Stomach (tissue), 4 donors: ENCODE data around the gene ZNF423.

Experiments used
- EP300 ChIP-seq: sonication (generic); formaldehyde crosslinking; IDR thresholded peaks from one replicate; pipeline ENCODE4 v1.6.1; 2017; ENCODE audit warnings: antibody characterized with exemption
- POLR2A ChIP-seq, 4 donors: fragments of 450-650 bp; IDR thresholded peaks; one replicate each; pipeline ENCODE4 v1.6.1; 2016; ENCODE audit warnings: antibody characterized with exemption in 4 of 4, control low read depth in 2 of 4, mild to moderate bottlenecking in 1 of 4, moderate library complexity in 1 of 4
- POLR2AphosphoS5 ChIP-seq, 3 donors: sonication (generic); formaldehyde crosslinking; IDR thresholded peaks; one replicate each; pipeline ENCODE4 v1.6.1; 2016; ENCODE audit warnings: antibody characterized with exemption in 3 of 3
- TF ChIP-seq, protein P1 (sequence below), 7 experiments: fragments of 450-650 bp in 4 of 7; fragments of 200-600 bp in 3 of 7; sonication (generic) in 3 of 7; IDR thresholded peaks; one replicate each; pipeline ENCODE4 v1.5.1; 2016 to 2019; ENCODE audit warnings: antibody characterized with exemption in 7 of 7, control low read depth in 2 of 7, mild to moderate bottlenecking in 1 of 7

DNA sequence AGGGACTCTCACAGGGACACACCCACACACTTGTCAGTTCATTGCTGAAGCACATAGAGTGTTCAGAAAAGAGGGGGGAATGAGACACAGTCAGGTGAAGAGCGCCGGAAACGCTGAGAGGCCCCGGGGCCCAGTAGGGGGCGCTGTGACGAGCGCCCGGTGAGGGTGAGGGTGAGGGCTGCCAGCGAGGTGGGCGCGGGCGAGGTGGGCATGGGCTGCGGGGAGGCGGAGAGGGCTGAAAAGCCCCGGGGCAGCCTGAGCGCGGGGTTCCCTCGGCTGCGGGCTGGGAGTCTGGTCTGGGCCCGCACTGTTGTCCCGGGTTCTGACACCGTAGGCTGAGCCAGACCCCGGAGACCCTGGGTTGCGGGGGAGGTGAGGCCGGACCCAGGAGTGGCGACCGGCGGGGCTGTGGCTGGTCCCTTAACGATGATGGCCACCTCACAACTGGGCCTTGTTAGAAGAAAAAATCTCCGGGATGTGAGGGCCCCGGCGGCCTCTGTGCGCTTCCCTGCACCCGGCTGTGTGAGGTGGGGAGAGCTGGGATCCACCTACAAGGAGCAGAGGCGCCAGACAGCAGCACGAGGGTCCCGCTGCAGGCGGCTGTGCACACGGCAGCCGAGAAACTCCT is 390.9 kb downstream of the ZNF423 start:
- TF ChIP-seq POLR2AphosphoS5 (IDR thresholded peaks at IDR 0.05) (no peak), POLR2A (IDR thresholded peaks at IDR 0.05) (no peak), EP300 (no peak)
- TF ChIP-seq, protein P1, sequence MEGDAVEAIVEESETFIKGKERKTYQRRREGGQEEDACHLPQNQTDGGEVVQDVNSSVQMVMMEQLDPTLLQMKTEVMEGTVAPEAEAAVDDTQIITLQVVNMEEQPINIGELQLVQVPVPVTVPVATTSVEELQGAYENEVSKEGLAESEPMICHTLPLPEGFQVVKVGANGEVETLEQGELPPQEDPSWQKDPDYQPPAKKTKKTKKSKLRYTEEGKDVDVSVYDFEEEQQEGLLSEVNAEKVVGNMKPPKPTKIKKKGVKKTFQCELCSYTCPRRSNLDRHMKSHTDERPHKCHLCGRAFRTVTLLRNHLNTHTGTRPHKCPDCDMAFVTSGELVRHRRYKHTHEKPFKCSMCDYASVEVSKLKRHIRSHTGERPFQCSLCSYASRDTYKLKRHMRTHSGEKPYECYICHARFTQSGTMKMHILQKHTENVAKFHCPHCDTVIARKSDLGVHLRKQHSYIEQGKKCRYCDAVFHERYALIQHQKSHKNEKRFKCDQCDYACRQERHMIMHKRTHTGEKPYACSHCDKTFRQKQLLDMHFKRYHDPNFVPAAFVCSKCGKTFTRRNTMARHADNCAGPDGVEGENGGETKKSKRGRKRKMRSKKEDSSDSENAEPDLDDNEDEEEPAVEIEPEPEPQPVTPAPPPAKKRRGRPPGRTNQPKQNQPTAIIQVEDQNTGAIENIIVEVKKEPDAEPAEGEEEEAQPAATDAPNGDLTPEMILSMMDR (IDR thresholded peaks at IDR 0.05) = no peak
